ENCODE results near the gene PRPF39. TPM values are rescaled to one million over a fixed set of nuclear protein-coding genes. Genes with fewer than 3 reads are reported as not detected.

Gene PRPF39
- total and polyA plus RNA-seq, 2 of the 13 experiments (the other 11 are each of a cell fraction or from before 2014, with no cell fraction given) = 44.2 to 65.0 TPM

DNA sequence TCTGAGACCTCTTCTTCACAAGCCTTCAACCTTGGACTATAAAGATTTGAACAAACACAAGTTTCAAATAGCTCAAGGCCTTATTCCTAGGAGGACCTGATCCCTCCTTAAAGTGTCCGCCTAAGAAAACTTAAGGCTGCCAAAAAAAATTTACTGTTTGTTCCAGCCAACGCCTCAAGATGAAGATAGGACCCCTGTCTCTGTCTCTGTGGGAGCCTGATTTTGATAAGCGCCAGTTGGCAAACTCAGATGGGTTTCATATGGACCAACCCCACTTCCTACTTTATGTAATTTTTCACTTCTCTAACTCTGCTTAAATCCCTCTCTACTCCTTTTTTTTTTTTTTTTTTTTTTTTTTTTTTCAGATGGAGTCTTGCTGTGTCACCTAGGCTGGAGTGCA is 39.4 kb downstream of the PRPF39 start:
- intact Hi-C loops (cut with micrococcal nuclease; ENCODE audit: unreplicated experiment) = no loop called here
- ChIA-PET CTCF (ENCODE audit: low intra/inter-chr PET ratio, low total read pairs) (no interaction called here), POLR2A (interaction anchor here (1.2 to 1.5 kb wide), 2 partner anchors 11 kb away, joined by 3 read pairs; partner anchors contain the start of gene FKBP3)
- in situ Hi-C loops (cut with HindIII; ENCODE audit: extremely low pct_ligation_motif_present, low pct_unique_long_range_greater_than_20kb) = no loop called here
- H3K27me3 ChIP-seq (ENCODE audit: control insufficient read depth in 1 of 2, insufficient read depth in 2 of 2, low read length in 2 of 2) = no peaks in the 10 kb centered on the region
- H3K36me3 ChIP-seq (replicated peaks in 1 of 2; ENCODE audit: control insufficient read depth in 1 of 2, insufficient read depth in 2 of 2, low read length in 2 of 2) = peaks cover 0 to 33% of the 10 kb centered on the region in 2 experiments; a peak in 3 of 5 replicates
- H3K9ac ChIP-seq (ENCODE audit: insufficient read depth, low read depth, low read length) = no peak overlapping the region
- no peak for FAIRE-seq
- ATAC-seq = no peak
- H3K4me1 ChIP-seq (ENCODE audit: insufficient read depth, low read length) = no peaks in the 10 kb centered on the region
- TF ChIP-seq TERF1 (CRISPR knock-in tag; IDR thresholded peaks at IDR 0.05) (no peak), LCORL (IDR thresholded peaks at IDR 0.05) (no peak), LCORL (CRISPR knock-in tag; IDR thresholded peaks at IDR 0.05) (no peak), ZNF264 (CRISPR knock-in tag; IDR thresholded peaks at IDR 0.05) (no peak), MXD1 (CRISPR knock-in tag; IDR thresholded peaks at IDR 0.05) (no peak), SETDB1 (CRISPR knock-in tag; IDR thresholded peaks at IDR 0.05; ENCODE audit: borderline replicate concordance) (no peak), MAF1 (CRISPR knock-in tag; IDR thresholded peaks at IDR 0.05; ENCODE audit: borderline replicate concordance) (no peak), TEAD2 (CRISPR knock-in tag; IDR thresholded peaks at IDR 0.05) (no peak), ZNF879 (CRISPR knock-in tag; IDR thresholded peaks at IDR 0.05) (no peak), CCAR2 (optimal IDR thresholded peaks at IDR 0.05; ENCODE audit: low read depth, low read length) (no peak), ZNF790 (CRISPR knock-in tag; IDR thresholded peaks at IDR 0.05; ENCODE audit: borderline replicate concordance) (no peak), ZSCAN22 (CRISPR knock-in tag; IDR thresholded peaks at IDR 0.05) (no peak), NFKB2 (CRISPR knock-in tag; IDR thresholded peaks at IDR 0.05; ENCODE audit: borderline replicate concordance) (no peak), YEATS2 (CRISPR knock-in tag; IDR thresholded peaks at IDR 0.05; ENCODE audit: borderline replicate concordance) (no peak), CCDC6 (CRISPR knock-in tag; IDR thresholded peaks at IDR 0.05) (no peak), BHLHE40 (IDR thresholded peaks at IDR 0.05; ENCODE audit: low read length) (no peak), SYNCRIP (IDR thresholded peaks at IDR 0.05; ENCODE audit: insufficient read depth, low read depth, low read length) (no peak), ZNF850 (CRISPR knock-in tag; conservative IDR thresholded peaks at IDR 0.05) (no peak)
- TF ChIP-seq, protein P1, sequence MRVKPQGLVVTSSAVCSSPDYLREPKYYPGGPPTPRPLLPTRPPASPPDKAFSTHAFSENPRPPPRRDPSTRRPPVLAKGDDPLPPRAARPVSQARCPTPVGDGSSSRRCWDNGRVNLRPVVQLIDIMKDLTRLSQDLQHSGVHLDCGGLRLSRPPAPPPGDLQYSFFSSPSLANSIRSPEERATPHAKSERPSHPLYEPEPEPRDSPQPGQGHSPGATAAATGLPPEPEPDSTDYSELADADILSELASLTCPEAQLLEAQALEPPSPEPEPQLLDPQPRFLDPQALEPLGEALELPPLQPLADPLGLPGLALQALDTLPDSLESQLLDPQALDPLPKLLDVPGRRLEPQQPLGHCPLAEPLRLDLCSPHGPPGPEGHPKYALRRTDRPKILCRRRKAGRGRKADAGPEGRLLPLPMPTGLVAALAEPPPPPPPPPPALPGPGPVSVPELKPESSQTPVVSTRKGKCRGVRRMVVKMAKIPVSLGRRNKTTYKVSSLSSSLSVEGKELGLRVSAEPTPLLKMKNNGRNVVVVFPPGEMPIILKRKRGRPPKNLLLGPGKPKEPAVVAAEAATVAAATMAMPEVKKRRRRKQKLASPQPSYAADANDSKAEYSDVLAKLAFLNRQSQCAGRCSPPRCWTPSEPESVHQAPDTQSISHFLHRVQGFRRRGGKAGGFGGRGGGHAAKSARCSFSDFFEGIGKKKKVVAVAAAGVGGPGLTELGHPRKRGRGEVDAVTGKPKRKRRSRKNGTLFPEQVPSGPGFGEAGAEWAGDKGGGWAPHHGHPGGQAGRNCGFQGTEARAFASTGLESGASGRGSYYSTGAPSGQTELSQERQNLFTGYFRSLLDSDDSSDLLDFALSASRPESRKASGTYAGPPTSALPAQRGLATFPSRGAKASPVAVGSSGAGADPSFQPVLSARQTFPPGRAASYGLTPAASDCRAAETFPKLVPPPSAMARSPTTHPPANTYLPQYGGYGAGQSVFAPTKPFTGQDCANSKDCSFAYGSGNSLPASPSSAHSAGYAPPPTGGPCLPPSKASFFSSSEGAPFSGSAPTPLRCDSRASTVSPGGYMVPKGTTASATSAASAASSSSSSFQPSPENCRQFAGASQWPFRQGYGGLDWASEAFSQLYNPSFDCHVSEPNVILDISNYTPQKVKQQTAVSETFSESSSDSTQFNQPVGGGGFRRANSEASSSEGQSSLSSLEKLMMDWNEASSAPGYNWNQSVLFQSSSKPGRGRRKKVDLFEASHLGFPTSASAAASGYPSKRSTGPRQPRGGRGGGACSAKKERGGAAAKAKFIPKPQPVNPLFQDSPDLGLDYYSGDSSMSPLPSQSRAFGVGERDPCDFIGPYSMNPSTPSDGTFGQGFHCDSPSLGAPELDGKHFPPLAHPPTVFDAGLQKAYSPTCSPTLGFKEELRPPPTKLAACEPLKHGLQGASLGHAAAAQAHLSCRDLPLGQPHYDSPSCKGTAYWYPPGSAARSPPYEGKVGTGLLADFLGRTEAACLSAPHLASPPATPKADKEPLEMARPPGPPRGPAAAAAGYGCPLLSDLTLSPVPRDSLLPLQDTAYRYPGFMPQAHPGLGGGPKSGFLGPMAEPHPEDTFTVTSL (CRISPR knock-in tag; IDR thresholded peaks at IDR 0.05; ENCODE audit: borderline replicate concordance) = no peak
- no peak overlapping the region for H3K4me3 ChIP-seq (replicated peaks in 1 of 3; ENCODE audit: insufficient read depth in 1 of 3, low read depth in 2 of 3, low read length in 3 of 3)
- no peak overlapping the region for H3K4me2 ChIP-seq (ENCODE audit: low read depth, low read length)
- WGBS (ENCODE audit: low lambda C conversion rate) = 100% methylated on average over 3 of the region's 3 CpGs
- no peaks in the 10 kb centered on the region; the same call in 1 of the 2 replicates for H4K20me1 ChIP-seq (ENCODE audit: insufficient read depth, low read length)
- no peak overlapping the region for H2AFZ ChIP-seq (ENCODE audit: low read length)
- no TSS peak for BruUV-seq (replicated peaks)
- no peaks in the 10 kb centered on the region for H3K9me3 ChIP-seq (ENCODE audit: low read length)
- H3K79me2 ChIP-seq (ENCODE audit: insufficient read depth, low read length) = no peaks in the 10 kb centered on the region
- DNase-seq (ENCODE audit: low spot score) = no peak
- H3K27ac ChIP-seq (ENCODE audit: extremely low read length, insufficient read depth, low read length) = no peak overlapping the region

Data from HepG2 (cell line).